ENCODE data around the gene EMC10. TPM values are rescaled to one million over a fixed set of nuclear protein-coding genes. Genes with fewer than 3 reads are reported as not detected.

Gene EMC10
- total and polyA plus RNA-seq, 2 of the 4 experiments (the other 2 are of a cell fraction): 11.3 to 90.9 TPM

- Histone ChIP-seq H2BK20ac (ENCODE audit: low read depth, low read length) (no peak overlapping the region), H3K36me3 (ENCODE audit: control insufficient read depth, insufficient read depth, low read length) (no peaks in the 10 kb centered on the region), H2AK9ac (replicated peaks; ENCODE audit: low read depth, low read length, poor library complexity) (no peak overlapping the region), H2BK5ac (ENCODE audit: low read depth, low read length, poor library complexity, severe bottlenecking) (no peak overlapping the region), H3K9me3 (ENCODE audit: control insufficient read depth, insufficient read depth, low read length) (no peaks in the 10 kb centered on the region), H3K79me1 (ENCODE audit: low read depth in 1 of 2, low read length in 2 of 2) (no peaks in the 10 kb centered on the region), H4K8ac (ENCODE audit: low read depth in 2 of 2, low read length in 2 of 2) (no peak overlapping the region), H4K5ac (ENCODE audit: low read depth, low read length) (no peak overlapping the region), H2BK120ac (ENCODE audit: low read depth, low read length) (no peak overlapping the region), H3K4me2 (ENCODE audit: low read depth, low read length) (no peak overlapping the region), H3K9ac (ENCODE audit: low read depth, low read length) (no peak overlapping the region), H3K56ac (ENCODE audit: extremely low read depth, insufficient read depth, low read length) (no peak overlapping the region), H3K4me1 (ENCODE audit: control insufficient read depth, insufficient read depth, low read length) (0 out of 2 replicates have a peak, but pooled peaks cover 3% of the 10 kb centered on the region), H3K23ac (ENCODE audit: low read depth, low read length) (no peak overlapping the region), H3K9me1 (ENCODE audit: insufficient read depth, low read length) (no peaks in the 10 kb centered on the region), H4K91ac (ENCODE audit: insufficient read depth, low read depth, low read length) (no peak overlapping the region), H3K27ac (ENCODE audit: insufficient read depth, low read length) (no peak overlapping the region), H3K4ac (ENCODE audit: low read depth, low read length) (no peak overlapping the region), H2BK15ac (ENCODE audit: low read depth, low read length) (no peak overlapping the region), H3K27me3 (ENCODE audit: control insufficient read depth, insufficient read depth, low read length) (peaks cover 28% of the 10 kb centered on the region), H4K20me1 (ENCODE audit: insufficient read depth, low read length) (no peaks in the 10 kb centered on the region), H2AK5ac (ENCODE audit: low read depth, low read length) (no peak overlapping the region), H3K14ac (replicated peaks; ENCODE audit: low read depth, low read length) (no peak overlapping the region), H3K18ac (ENCODE audit: low read depth, low read length) (no peak overlapping the region), H3K4me3 (ENCODE audit: insufficient read depth, low read depth, low read length) (no peak overlapping the region), H2AFZ (replicated peaks; ENCODE audit: low read length, poor library complexity) (no peak overlapping the region)
- DNase-seq (no peak), ATAC-seq (ENCODE audit: low read depth) (no peak)
- in situ Hi-C loops (cut with MboI; ENCODE audit: low sequenced_read_pairs): no loop called here
- WGBS, 2 experiments (ENCODE audit: extremely low coverage in 2 of 2, insufficient read length in 1 of 2): 50% methylated on average over 2 of the region's 17 CpGs; no CpG with 5 or more reads in 1 of the 2 experiments
- intact Hi-C loops (cut with micrococcal nuclease): no loop called here
- TF ChIP-seq MAZ (IDR thresholded peaks at IDR 0.05; ENCODE audit: borderline replicate concordance, low read depth, low read length) (no peak), CEBPB (IDR thresholded peaks at IDR 0.05; ENCODE audit: low read depth, low read length) (no peak), USF2 (IDR thresholded peaks at IDR 0.05; ENCODE audit: low read depth, low read length) (no peak), FOS (IDR thresholded peaks at IDR 0.05; ENCODE audit: low read depth, low read length) (no peak), RAD21 (IDR thresholded peaks at IDR 0.05; ENCODE audit: low read length) (no peak), MAFK (IDR thresholded peaks at IDR 0.05; ENCODE audit: low read depth, low read length) (no peak), BHLHE40 (IDR thresholded peaks at IDR 0.05; ENCODE audit: low read depth, low read length) (no peak), CHD1 (IDR thresholded peaks at IDR 0.05; ENCODE audit: low read depth, low read length) (no peak), ELK1 (IDR thresholded peaks at IDR 0.05; ENCODE audit: borderline replicate concordance, low read depth, low read length) (no peak), NFE2L2 (IDR thresholded peaks at IDR 0.05; ENCODE audit: low read depth, low read length) (no peak), SMC3 (IDR thresholded peaks at IDR 0.05; ENCODE audit: low read depth, low read length) (no peak), MXI1 (IDR thresholded peaks at IDR 0.05; ENCODE audit: borderline replicate concordance, low read depth, low read length) (no peak), RFX5 (IDR thresholded peaks at IDR 0.05; ENCODE audit: low read depth, low read length) (no peak)
- dilution Hi-C loops (cut with HindIII; ENCODE audit: low sequenced_read_pairs, unreplicated experiment): no loop called here
- CTCF ChIA-PET: no interaction called here
- POLR2A ChIA-PET (ENCODE audit: unreplicated experiment): no interaction called here
- BruUV-seq (replicated peaks): no TSS peak
Measured at GRCh38 chr19:50435221-50435620, 41.1 kb upstream of the EMC10 start.

Measured in IMR-90 (cell line).